Measurements from ENCODE around the gene SENP8. TPM values are rescaled to one million over a fixed set of nuclear protein-coding genes. Genes with fewer than 3 reads are reported as not detected.

The SENP8 gene
- total and polyA plus RNA-seq, 2 experiments from 2014 or later: 1.5 to 2.0 TPM

- H2AFZ ChIP-seq: no peak overlapping the region
- peak; percentile 62 for DNase-seq (ENCODE audit: low spot score)
- no peaks in the 10 kb centered on the region for H3K27me3 ChIP-seq
- peak overlapping the region; percentile 50 for H3K4me2 ChIP-seq
- H3K9me2 ChIP-seq (replicated peaks; ENCODE audit: insufficient read depth): no peaks in the 10 kb centered on the region
- no peak overlapping the region for H3K4me3 ChIP-seq
- 10% methylated on average over 7 of the region's 7 CpGs for WGBS (ENCODE audit: low lambda C conversion rate, missing lambda C conversion rate)
- H3K36me3 ChIP-seq (replicated peaks; ENCODE audit: insufficient read depth, low read depth): no peaks in the 10 kb centered on the region
- H4K20me1 ChIP-seq (ENCODE audit: insufficient read depth, poor library complexity, severe bottlenecking): no peaks in the 10 kb centered on the region
- H3K79me2 ChIP-seq: no peaks in the 10 kb centered on the region
- TF ChIP-seq CTCF (IDR thresholded peaks at IDR 0.05; ENCODE audit: poor library complexity): no peak
- TF ChIP-seq EZH2phosphoT487 (IDR thresholded peaks at IDR 0.05; ENCODE audit: low read depth, severe bottlenecking, unreplicated experiment): no peak
- TF ChIP-seq EZH2 (IDR thresholded peaks at IDR 0.05; ENCODE audit: borderline replicate concordance): no peak
- peak overlapping the region; percentile 81 for H3K27ac ChIP-seq
- H3K9me3 ChIP-seq (ENCODE audit: low read depth): no peaks in the 10 kb centered on the region
- H3K4me1 ChIP-seq (ENCODE audit: insufficient read depth): peaks cover 19% of the 10 kb centered on the region
Observed at GRCh38 chr15:72168131-72168807, 50.1 kb downstream of the SENP8 start.

DNA sequence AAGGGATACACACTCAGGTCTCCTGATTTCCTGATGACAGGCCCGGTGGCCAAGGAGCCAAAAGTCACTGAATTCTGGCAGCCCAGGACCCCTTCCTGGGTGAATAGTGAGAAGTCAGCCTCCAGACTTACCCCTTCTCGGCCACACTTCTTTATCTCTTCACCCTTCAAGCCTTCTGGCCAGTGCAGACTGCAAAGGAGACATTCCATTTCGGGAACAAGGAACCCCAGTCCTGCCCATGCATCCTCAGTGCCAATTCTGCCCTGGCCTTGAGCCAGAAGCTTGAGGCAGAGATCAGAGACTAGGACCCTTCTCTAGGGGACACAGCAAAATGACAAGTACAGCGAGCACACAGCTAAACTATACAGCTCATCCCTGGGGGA is 50.6 kb downstream of the SENP8 start:
- Histone ChIP-seq H3K9me3 (ENCODE audit: low read depth) (no peaks in the 10 kb centered on the region), H3K4me1 (ENCODE audit: insufficient read depth) (peaks cover 19% of the 10 kb centered on the region), H3K36me3 (replicated peaks; ENCODE audit: insufficient read depth, low read depth) (no peaks in the 10 kb centered on the region), H3K27ac (peak overlapping the region; percentile 81), H3K4me2 (peak overlapping the region; percentile 50), H4K20me1 (ENCODE audit: insufficient read depth, poor library complexity, severe bottlenecking) (no peaks in the 10 kb centered on the region), H3K9me2 (replicated peaks; ENCODE audit: insufficient read depth) (no peaks in the 10 kb centered on the region), H3K4me3 (no peak overlapping the region), H3K79me2 (no peaks in the 10 kb centered on the region), H2AFZ (no peak overlapping the region), H3K27me3 (no peaks in the 10 kb centered on the region)
- DNase-seq (ENCODE audit: low spot score): no peak
- WGBS (ENCODE audit: low lambda C conversion rate, missing lambda C conversion rate): 70% methylated on average over 4 of the region's 4 CpGs
- TF ChIP-seq EZH2 (IDR thresholded peaks at IDR 0.05; ENCODE audit: borderline replicate concordance) (no peak), CTCF (IDR thresholded peaks at IDR 0.05; ENCODE audit: poor library complexity) (no peak), EZH2phosphoT487 (IDR thresholded peaks at IDR 0.05; ENCODE audit: low read depth, severe bottlenecking, unreplicated experiment) (no peak)

- H3K27ac ChIP-seq: peak overlapping the region; percentile 81
- no peak for DNase-seq (ENCODE audit: low spot score)
- no peaks in the 10 kb centered on the region for H3K9me3 ChIP-seq (ENCODE audit: low read depth)
- no peak overlapping the region for H2AFZ ChIP-seq
- peaks cover 19% of the 10 kb centered on the region for H3K4me1 ChIP-seq (ENCODE audit: insufficient read depth)
- no peaks in the 10 kb centered on the region for H3K9me2 ChIP-seq (replicated peaks; ENCODE audit: insufficient read depth)
- H3K4me2 ChIP-seq: peak overlapping the region; percentile 50
- H3K36me3 ChIP-seq (replicated peaks; ENCODE audit: insufficient read depth, low read depth): no peaks in the 10 kb centered on the region
- H3K4me3 ChIP-seq: no peak overlapping the region
- H4K20me1 ChIP-seq (ENCODE audit: insufficient read depth, poor library complexity, severe bottlenecking): no peaks in the 10 kb centered on the region
- 89% methylated on average over 10 of the region's 10 CpGs for WGBS (ENCODE audit: low lambda C conversion rate, missing lambda C conversion rate)
- no peaks in the 10 kb centered on the region for H3K79me2 ChIP-seq
- TF ChIP-seq CTCF (IDR thresholded peaks at IDR 0.05; ENCODE audit: poor library complexity): no peak
- no peak for TF ChIP-seq EZH2 (IDR thresholded peaks at IDR 0.05; ENCODE audit: borderline replicate concordance)
- no peak for TF ChIP-seq EZH2phosphoT487 (IDR thresholded peaks at IDR 0.05; ENCODE audit: low read depth, severe bottlenecking, unreplicated experiment)
- no peaks in the 10 kb centered on the region for H3K27me3 ChIP-seq
Observed at GRCh38 chr15:72169236-72169920, 51.2 kb downstream of the SENP8 start.

All from hepatocyte (in vitro differentiated cells).